Measurements from ENCODE around the gene SDCCAG8.

DNA sequence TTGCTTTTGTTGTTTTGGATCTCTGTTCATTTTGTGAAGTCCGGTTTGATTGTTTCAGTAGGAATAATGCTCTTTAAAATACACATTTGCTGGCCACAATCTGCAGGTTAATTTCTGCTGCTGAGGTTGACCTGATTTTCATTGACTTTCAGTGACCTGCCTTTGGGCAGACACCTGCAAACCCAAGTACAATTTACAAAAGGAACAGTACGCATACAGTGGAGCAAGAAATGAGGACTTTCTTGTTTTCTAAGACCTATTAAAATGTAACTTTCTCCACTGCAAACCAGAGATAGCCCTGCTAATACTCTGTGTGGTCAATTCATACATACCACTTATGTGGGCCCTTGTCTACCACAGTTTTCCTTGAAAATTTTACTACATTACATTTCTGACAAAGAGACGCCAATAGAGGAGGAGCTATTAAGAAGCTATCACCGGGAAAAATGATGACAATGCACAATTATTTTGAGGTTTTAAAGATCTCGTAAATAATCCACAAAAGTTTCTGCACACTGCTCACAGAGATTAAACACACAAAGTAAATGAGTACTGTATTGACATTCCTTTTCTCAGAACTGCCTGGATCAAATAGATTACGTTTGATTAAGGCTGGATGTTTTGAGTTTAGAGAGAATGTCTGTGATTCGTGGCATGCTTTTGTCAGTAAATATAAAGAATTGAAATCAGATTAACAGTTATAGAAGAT, 141.9 kb downstream of the SDCCAG8 start:
- TF ChIP-seq, protein P1, sequence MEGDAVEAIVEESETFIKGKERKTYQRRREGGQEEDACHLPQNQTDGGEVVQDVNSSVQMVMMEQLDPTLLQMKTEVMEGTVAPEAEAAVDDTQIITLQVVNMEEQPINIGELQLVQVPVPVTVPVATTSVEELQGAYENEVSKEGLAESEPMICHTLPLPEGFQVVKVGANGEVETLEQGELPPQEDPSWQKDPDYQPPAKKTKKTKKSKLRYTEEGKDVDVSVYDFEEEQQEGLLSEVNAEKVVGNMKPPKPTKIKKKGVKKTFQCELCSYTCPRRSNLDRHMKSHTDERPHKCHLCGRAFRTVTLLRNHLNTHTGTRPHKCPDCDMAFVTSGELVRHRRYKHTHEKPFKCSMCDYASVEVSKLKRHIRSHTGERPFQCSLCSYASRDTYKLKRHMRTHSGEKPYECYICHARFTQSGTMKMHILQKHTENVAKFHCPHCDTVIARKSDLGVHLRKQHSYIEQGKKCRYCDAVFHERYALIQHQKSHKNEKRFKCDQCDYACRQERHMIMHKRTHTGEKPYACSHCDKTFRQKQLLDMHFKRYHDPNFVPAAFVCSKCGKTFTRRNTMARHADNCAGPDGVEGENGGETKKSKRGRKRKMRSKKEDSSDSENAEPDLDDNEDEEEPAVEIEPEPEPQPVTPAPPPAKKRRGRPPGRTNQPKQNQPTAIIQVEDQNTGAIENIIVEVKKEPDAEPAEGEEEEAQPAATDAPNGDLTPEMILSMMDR (tag by site-specific recombination; IDR thresholded peaks at IDR 0.05) = no peak
- TF ChIP-seq WT1 (tag by site-specific recombination; IDR thresholded peaks at IDR 0.05) (no peak), SP2 (tag by site-specific recombination; IDR thresholded peaks at IDR 0.05) (no peak), ZNF10 (tag by site-specific recombination; IDR thresholded peaks at IDR 0.05) (no peak), KLF7 (tag by site-specific recombination; IDR thresholded peaks at IDR 0.05; ENCODE audit: borderline replicate concordance) (no peak), ZNF274 (IDR thresholded peaks at IDR 0.05; ENCODE audit: low read length) (no peak), ZNF274 (tag by site-specific recombination; IDR thresholded peaks at IDR 0.05; ENCODE audit: borderline replicate concordance) (no peak), YY1 (tag by site-specific recombination; IDR thresholded peaks at IDR 0.05) (no peak), ZNF423 (tag by site-specific recombination; IDR thresholded peaks at IDR 0.05) (no peak), BCL11A (tag by site-specific recombination; IDR thresholded peaks at IDR 0.05; ENCODE audit: low read depth) (no peak)
- TF ChIP-seq, protein P2, sequence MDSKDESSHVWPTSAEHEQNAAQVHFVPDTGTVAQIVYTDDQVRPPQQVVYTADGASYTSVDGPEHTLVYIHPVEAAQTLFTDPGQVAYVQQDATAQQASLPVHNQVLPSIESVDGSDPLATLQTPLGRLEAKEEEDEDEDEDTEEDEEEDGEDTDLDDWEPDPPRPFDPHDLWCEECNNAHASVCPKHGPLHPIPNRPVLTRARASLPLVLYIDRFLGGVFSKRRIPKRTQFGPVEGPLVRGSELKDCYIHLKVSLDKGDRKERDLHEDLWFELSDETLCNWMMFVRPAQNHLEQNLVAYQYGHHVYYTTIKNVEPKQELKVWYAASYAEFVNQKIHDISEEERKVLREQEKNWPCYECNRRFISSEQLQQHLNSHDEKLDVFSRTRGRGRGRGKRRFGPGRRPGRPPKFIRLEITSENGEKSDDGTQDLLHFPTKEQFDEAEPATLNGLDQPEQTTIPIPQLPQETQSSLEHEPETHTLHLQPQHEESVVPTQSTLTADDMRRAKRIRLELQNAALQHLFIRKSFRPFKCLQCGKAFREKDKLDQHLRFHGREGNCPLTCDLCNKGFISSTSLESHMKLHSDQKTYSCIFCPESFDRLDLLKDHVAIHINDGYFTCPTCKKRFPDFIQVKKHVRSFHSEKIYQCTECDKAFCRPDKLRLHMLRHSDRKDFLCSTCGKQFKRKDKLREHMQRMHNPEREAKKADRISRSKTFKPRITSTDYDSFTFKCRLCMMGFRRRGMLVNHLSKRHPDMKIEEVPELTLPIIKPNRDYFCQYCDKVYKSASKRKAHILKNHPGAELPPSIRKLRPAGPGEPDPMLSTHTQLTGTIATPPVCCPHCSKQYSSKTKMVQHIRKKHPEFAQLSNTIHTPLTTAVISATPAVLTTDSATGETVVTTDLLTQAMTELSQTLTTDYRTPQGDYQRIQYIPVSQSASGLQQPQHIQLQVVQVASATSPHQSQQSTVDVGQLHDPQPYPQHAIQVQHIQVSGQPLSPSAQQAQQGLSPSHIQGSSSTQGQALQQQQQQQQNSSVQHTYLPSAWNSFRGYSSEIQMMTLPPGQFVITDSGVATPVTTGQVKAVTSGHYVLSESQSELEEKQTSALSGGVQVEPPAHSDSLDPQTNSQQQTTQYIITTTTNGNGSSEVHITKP (tag by site-specific recombination; IDR thresholded peaks at IDR 0.05) = no peak

All from HEK293 (cell line).